Astrocyte of the hippocampus (primary cell): ENCODE results near the gene TMEM181.
"Not testable (repeated sequence)": the region's sequence is repeated elsewhere in the genome, so short reads cannot be mapped to it uniquely, and the experiment has no call there.

Source experiments
- DNase-seq: peaks from one replicate; pipeline ENCODE4 v3.0.0; 2011; ENCODE audit warnings: low read depth, low spot score

The TMEM181 gene

DNA sequence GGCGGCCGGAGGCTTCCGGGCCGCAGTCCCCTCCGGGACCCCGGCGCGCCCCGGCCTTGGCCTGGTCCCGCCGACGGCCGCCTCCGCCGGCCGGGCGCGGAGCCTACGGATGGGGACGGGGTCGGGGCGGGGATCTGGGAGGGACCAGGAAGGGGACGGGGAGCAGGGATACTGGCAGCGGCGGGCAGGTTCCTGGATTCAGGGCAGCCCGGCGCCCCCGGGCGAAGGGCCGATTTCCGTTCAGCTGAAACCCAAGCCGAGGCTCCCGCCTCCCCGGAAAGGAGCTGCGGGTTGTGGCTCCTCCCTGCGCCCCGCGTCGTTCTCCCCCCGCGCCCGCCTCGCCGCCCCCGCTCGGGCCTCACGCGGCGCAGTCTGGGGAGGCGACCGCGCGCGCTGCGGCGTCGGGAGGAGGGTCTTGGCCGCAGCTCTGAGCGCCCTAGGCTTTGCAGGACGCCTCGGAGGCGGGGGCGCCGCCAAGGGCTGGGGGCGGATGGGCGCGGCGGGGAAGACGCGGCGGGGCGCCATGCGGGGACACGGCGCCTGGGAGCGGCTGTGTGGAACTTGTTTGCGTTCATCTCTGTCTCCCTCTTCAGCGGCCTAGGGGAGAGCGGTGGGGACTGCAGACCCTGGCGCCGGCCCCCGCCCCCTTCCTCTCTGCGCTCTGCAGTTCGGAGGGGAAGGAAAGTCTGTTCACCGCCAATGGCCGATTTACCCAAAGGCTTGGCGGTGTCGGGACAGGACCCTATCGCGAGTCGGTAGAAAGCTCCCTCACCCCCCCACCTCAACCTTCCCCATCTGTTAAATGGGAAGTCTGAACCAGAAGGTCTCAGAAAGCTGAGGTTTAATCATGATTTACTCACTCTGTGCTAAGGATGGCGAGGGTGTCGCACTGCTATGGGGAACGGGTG lies 22.7 kb upstream of the TMEM181 start:
- peak; percentile 49 for DNase-seq

DNA sequence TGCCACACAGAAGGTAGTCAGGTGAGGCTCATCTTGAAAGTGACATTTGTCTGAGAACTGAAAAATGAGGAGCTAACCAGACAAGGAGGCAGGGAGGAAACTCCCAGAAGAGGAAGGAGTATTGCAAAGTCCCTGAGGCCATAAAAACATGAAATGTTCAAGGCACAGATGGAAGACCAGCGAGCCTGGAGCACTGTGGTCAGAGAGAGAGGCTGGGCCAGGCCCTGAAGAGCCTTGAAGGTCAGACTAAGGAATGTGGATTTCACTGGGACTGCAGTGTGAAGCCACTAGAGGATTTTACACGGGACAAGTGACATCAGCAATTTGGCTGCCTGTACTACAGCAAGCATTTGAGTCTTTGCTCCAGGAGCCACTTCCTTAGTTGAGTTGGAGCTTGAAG lies 21.1 kb upstream of the TMEM181 start:
- DNase-seq: no peak

DNA sequence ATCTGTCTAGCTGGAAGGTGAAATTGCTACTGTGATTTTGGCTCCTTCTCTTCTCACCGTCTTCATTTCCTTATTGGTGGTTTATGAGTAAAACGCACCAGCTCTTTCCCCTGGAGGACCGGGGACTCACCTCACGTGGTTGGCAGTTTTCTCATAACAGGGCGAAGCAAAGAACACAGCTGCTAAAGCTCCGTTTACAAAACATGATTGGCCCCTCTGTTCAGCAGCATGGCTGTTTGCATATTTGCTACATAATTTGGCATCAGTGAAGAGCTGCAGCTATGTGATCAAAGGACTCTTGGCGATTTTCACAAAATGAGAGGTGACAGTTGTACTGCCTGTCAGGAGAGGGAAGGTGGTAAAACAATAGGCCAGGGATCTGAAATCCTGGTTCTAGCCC lies 20.5 kb upstream of the TMEM181 start:
- no peak for DNase-seq

DNA sequence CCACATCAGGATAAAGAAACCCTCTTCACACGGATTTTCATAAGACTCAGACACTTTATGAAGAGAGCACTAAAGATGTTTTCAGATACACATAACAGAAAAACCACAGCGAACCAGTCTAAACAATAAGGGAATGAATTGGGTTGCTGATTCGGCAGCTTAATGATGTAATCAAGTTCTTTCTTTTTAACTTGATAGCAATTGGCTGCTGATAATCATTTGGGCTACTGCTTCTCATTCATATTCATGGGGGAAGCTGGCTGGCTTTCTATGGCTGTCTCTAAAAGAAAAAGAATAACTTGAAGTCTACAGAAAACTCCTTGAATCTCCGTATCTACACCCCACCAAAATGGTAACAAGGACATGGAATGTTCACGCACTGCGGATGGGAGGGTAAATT lies 20.0 kb upstream of the TMEM181 start:
- DNase-seq: no peak

DNA sequence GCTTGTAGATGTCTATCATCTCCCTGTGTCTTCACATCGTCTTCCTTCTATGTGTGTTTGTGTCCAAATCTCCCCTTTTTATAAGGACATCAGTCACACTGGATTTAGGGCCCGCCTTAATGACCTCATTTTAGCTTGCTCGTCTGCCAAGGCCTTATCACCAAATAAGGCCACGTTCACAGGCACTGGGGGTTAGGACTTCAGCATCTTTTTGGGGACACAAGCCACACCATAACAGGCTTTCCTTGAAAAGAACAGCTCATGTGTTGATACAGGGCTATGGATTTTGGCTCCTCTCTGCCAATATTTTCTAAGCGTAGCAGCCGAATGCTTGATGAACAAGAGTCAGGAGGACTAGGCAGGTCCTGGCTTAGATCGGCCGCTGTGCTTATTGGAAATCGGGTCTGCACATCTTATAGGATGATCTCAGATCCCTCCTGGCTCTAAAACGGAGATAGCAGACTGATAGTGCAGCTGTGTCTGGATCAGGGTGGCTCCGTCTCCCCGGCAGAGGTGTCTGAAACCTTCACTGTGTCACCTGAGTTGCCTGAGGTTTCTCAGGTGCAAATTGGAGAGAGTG lies 16.2 kb upstream of the TMEM181 start:
- no peak for DNase-seq

DNA sequence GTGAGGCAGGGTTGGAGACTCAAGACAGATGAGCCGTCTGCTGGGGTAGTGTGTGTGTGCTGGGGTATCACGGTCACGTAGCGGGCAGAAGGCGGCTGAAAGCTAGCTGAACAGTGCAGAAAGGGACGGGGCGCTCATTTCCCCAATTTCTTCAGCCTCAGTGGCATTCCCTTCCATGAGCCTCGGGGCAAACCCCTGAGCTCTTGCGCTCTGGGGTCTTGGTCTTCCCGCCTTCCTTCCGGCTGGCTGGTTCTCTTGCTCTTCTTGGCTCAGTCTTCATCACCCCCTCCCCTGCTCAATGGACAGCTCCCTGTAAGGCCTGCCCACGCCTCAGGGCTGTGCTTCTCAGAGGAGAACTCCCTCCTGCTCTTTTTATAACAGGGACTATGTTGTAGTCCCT lies 15.5 kb upstream of the TMEM181 start:
- DNase-seq: no peak

DNA sequence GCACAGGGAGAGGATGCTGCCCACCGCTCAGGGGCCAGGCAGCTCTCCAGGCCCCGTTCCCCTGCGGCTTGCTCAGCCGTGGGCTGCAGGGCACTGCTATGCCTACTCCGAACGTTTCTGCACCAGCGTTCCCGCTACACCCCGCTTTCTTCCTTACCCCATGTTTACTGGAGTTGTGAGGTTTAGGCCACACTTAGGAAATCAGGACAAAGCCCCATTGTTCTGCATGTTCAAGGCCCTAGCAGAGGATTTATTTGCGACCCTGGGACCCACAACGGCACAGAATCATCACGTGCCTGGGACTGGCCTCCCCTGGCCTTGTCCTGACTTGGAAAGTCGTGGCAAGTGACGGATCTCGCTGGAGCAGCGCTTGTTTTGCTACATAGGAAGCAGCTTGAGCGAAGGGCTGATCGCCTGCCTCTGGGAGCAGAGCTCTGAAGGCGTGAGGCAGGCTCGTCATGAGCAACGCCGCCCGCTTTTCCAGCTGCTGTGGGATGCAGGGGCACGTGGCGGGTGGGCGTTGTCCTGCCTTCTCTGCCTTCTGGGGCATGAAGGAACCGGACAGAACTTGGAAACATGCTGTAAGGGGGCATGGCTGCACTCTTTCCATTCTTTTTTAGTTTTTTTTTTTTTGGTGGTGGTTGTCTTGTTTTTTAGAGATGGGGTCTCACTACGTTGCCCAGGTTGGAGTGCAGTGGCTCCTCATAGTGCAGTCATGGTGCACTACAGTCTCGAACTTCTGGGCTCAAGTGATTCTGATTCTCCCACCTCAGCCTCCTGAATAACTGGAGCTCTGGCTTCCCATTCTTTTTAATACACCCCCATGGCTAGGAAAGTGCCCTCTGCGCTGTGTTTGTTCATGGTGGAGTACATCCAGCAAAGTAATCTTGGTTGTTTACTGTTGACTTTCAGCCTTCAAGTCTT lies 14.6 kb upstream of the TMEM181 start:
- DNase-seq: no peak

DNA sequence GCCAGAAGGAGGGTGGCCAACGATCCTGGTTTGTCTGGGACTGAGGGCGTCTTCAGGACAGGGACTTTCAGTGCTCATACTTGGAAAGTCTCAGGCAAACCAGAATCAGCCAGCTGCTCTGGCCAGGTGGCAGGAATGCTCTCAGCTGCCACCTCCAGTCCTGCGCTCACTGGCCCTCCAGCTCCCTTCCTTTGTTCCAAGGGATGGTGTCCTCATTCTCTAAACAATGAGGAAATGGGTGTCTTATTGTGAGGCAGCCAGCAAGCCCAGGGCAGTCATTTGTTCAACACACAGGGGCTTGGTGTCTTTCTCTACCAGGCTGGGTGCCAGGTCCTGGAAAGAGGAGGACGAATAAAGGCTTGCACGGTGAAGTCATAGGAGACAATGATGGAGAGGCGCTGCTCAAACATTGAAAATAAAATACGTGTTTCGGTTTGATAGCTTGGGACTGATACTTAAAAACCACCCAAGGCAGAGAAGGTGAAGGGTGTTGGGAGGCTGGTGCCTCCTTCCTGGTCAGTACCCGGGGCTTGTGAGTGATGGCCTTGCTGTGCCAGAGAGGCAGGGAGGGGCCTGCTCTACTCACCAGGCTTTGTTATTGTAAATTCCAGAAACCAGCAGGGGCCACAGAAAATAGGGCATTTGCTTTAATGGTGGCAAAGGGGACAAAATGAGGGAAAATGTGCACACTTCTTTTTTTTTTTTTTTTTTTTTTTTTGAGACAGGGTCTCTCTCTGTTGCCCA lies 11.3 kb upstream of the TMEM181 start:
- peak; percentile 37 for DNase-seq

DNA sequence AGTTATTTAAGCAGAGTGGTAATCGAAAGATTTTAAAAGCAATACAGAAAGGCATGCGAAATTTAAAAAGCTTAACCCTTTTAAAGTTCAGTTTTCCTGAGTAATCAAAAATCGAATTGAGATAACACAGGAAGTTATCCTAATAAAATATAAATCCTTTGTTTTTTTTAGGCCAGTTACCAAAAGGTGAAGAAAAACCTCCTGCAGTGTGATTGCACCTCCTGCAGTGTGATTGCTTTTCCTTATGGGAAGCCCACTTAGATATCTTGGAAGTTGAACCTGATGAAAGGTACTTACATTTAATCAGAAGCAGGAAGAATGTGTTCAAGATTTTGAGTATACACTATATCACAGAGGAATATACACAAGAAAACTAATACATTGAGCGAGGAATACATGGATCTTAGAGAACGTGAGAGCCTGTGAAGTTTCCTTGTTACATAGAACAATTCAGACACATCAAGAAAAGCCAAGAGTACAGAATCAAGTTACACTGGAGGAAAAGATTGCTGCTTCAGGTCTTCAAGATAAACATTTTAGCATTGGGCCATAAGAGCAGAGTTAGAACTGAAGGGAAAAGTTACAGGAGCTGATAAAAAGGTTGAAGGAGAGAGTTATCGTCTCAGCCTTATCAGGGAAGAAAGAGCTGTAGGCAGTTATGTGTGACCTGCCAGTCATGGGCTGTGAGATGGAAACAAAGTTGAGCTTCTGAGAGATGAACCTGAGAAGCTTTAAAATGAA lies 7.7 kb upstream of the TMEM181 start:
- no peak for DNase-seq

DNA sequence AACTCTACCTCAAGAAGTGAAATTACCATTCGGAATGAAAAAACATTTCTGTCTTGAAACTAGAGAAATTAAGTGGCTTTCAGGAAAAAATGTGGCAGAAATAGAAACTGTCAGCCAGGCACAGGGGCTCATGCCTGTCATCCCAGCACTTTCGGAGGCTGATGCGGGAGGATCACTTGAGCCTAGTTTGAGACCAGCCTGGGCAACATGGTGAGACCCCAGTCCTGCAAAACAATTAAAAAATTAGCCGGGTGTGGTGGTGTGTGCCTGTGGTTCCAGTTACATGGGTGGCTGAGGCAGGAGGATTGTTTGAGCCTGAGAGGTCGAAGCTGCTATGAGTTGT lies 7.1 kb upstream of the TMEM181 start:
- DNase-seq: no peak

DNA sequence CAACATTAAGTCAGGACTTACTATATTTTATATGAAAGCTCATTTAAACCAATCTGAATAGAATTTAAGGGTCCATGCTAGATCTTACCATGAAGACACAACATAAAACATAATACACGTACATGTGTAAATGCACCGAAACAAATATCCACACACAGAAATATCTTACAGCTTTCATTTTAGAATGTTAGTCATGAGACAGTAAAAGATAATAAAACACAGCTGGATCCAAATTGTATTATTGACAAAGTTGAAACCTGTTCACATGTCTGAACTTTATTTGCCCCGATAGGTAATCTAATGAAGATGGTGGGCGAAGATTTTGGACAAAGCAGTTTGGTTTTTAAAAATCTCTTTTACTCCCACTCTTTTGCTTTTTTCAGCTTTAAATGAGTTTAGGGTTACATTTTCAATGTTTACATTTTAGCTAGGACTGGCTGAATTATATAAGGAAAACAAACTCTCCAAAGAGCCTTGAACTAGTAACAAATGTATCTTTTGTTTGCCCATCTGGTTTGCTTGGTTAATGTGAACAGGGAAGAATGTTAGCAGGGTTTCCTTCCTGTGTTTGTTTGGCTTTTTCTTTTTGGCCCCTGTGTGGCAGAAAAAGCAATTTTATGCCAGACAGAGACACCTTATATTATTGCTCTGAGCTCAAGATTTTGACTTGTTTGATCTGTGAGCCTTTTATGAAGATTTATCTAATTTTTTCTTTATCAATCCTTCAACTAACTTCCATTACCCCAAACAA lies 5.1 kb upstream of the TMEM181 start:
- DNase-seq: no peak

DNA sequence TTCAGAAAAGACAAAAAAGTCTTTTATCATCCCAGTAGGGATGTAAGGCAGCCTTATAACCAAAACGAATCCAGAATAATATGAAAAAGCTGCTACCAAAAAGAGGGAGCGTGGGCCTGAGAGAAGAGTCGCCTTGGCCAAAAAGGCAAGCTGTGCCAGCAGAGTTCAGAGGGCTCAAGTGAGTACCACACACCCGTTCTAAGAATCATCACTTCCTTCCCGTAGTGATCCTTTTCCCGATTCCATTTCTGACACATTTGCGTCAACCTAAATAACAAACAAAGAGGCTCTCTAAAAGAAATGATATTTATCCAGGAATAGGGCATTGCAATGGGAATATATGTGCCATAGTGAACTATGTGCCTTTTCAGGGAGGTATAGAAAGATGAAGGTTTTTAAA lies 3.8 kb upstream of the TMEM181 start:
- DNase-seq: no peak

DNA sequence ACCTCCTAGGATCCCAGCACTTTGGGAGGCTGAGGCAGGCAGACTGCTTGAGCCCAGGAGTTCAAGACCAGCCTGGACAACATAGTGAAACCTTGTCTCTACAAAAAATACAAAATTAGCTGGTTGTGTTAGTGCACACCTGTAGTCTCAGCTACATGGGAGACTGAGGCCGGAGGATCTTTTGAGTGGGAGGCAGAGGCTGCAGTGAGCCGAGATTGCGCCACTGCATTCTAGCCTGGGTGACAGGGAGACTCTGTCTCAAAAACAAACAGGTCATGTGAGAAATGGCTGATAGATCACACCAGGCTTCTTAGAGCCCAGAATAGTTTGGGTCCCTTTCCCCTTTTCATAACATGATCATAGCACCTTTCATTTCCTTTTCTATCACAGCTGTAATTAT lies 2.8 kb upstream of the TMEM181 start:
- not testable (repeated sequence) for DNase-seq

DNA sequence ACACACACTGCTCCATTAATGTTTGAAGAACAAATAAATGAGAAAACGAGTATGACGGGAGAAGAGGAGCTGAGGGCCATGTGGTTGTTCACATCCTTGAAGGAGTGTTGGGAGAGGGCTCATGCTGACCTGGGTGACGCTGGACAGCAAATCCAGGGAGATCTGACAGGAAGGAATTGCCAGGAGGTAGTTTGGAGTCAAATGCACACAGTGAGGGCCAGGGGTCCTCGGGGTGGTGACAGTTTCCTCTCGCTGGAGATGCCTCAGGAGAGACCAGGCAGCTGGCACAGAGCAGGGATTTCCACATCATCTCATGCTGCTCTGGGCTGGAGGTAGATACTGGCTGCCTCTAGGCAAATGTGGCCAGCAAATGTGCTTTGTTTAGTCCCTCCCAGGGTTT lies 2.0 kb upstream of the TMEM181 start:
- no peak for DNase-seq

DNA sequence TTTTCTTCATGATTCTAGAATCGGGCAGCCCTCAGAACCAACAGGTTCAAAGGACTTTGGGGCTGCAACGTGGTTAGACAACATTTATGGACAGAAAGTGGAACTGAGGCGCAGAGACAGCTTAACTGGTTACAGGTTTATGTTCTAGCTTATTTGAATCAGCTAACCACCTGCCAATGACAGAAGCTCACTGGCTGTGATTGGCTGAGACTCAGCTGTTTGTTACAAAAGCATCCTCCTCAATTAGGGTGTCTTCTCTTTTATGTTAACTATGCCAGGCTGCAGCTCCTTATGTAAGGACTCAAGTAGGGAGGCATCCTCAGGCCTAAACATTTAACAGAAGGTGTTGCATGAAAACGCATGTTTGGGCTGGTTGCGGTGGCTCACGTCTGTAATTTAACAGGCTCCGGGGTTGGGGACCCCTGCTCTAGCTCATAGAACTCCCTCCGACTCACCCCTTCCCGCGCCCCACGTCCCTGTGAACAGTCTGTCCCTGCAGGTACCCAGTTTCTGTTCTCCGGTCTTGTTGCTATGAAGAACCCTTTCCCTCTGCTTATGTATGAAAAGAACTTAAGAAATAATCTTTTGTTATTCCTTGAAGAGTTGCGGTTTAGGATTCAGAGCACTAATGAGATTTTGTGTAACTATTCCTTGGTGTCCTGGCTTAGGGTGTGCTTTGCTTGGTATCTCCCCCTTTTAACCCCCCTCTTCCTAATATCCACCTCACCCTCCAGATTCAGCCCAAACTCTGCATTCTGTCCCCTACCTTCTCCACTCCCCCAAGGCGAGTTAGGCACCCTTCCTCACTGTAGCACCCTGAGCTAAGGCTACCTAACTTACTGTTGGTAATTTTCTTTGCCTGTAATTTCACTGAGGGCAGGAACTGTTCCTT lies 1.2 kb upstream of the TMEM181 start:
- no peak for DNase-seq

DNA sequence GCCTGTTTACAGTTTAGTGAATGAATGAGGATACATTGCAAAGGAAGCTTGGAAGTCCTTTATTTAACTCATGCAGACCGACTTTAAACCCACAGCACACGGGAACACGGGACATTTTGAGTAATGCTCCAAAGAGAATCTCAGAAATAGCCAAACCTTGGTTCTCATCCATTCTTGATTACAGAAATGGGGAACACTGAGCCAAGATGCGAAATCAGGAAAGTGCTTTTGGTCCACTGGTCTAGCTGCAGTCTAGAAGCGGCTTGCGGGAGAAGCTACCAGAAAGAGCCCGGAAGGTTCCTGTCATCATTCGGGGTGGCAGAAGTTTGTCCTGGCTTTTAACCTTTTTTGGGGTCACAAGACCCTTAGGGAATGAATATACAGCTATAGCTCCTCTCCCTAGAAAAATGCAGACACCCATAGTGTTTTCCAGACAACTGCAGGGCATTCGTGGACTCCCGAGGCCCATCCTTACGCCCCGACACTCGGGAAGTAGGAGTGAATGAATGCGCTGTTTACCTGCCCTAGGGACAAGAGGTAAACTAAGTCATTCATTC lies 475 bp upstream of the TMEM181 start:
- no peak for DNase-seq

DNA sequence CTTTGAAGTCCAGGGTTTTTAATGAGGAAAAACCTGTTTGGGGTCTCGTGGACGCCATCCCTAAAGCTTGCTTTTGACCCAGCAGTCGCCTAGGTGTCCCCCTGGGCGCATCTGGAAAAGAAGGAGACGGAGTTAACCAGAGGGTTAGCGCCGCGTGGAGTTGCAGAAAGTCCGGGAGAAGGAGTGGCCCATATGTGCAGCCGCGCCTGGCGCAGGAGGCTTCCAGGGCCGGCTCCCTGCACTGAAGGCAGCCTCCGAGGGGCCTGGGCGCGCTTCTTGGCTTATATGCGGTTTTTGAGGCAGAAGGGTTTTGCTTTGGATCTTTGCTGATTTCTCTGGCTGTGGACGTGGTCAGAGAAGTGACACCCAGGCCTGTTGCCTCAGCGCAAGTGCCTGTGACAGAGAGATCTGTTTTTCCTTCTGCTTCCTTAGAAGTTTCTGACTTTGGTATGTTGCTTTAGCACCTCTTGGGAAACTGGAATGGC lies 987 bp downstream of the TMEM181 start:
- DNase-seq: peak; percentile 53

DNA sequence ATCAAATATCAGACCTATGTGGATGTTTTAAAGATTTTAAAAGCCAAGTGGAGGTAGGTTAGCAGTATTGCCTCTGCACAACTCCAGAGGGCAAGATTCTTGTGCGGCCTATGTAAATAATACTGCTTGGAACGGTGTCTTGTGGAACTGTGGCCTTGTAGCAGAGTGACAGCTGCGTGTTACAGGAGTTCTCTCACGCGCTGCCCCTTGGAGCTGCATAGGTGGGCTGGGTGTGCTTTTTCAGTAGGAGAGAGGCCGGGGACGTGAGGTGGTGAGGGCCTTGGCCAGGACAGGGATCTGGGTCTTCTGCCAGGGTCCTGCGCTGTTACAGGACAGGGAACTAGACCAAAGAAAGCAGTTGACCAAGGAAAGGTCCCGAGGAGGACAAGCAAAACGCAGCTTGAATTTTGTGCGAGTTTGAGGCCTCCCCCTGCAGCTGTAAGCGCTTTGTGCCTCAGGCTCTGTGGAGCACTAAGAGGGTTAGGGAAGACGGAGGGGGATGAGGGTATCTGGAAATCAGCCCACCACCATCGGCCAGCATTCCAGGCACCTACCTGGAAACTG lies 1.5 kb downstream of the TMEM181 start:
- DNase-seq: no peak
